GM21367 (cell line): ENCODE data around the gene ARFGAP2.

Experiments used
- ATAC-seq: cut with Tn5 transposase; IDR thresholded peaks from one replicate; pipeline ENCODE4 v1.9.1; 2021; ENCODE audit not compliant: unreplicated experiment

Gene ARFGAP2

DNA sequence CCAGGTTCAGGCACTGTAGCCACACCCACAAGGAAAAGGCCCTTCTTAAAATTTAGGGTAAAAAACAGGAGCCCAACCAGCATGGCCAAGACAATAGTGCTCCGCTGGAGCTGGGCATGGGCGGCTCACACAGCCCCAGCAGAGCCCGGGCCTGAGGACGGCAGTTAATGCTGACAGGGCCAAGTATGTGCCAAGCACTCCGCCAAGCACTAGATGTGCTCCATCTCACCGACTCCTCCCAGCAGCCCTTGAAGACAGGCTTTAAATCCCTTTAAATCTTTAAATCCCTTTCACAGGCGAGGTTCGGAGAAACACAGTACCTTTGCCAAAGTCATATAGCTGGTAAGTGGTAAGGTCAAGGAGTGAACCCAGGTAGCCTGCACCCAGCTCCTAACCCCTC, 4.8 kb downstream of the ARFGAP2 start:
- no peak for ATAC-seq

DNA sequence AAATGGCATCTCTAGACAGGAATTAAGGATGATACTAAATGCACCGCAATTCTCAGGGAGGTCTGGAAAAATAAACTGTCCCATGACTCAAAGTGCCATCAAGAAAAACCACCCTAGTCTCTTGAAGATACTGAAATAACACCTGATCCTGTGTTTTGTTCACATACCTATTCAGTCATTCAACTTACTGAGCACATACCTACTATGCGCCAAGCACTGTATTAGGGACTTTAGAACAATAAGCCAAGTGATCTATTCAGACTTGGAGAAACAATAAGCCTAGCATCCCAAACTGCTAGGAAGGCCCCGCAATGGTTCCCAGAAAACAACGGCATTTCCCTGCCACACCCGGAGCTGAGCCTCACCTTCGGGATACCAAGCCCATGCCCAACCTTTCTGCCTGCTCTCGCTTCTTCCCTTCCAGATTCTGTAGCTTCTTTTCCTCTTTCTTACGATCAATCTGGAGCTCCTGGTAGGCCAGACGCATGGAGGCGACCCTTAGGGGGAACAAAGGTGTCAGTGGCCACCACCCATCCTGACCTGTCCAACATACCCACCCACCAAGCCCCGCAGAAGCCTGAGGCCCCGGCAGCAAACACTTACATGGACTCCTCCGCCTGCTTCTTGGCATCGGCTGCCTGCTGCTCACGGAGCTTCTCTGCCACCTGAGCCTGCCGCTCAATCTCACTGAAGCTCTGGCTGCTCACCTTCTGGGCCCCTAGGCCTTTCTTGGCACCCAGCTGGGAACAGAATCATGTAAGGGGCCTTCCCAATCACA, 5.4 kb downstream of the ARFGAP2 start:
- ATAC-seq, result no peak

DNA sequence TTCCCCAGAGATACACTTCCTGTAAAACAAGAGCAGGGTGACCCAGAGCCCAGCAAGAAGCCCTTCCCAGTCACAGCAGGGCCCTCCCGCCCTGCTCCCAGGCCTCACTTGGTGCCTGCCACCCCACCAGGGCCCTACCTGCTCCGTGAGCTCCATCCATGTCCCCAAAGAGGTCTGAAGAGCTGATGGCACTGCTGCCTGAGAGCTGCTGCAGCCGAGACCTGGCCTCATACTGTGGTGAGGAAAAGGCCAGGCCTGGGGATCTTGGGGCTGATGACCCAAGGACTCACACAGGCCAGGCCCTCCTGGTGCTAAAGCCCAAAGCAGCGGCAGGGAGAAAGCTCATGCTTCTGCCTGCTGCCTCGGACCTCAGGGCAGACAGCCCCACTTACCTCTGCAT, 10.3 kb downstream of the ARFGAP2 start:
- ATAC-seq, result no peak

DNA sequence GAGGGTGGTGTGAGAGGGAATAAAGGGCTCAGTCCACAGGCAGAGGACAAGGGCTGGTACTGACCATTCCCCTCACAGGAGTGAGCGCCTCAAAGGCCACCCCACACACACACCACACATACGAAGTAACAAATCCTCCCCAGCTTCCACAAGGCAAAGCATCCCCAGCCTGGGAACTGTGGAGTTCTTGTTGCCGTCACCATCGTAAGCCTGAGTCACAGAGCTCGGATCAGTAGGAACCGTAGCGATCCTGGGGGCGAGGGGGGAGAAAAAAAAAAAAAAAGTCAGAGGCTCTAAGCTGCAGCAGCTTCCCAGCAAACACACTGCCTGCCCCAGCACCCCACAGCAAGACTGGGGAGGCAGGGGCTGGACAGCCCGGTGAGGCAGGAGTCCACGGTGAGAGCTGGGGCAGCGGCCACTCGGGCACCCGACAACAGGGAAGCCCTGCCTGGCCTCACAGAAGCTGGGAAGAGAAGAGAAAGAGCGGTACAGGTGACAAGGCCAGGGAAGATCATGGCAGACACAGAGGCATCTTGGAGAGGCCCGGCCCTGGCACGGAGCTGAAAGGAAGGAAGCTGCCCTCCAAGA, 11.3 kb downstream of the ARFGAP2 start:
- ATAC-seq, result no peak

DNA sequence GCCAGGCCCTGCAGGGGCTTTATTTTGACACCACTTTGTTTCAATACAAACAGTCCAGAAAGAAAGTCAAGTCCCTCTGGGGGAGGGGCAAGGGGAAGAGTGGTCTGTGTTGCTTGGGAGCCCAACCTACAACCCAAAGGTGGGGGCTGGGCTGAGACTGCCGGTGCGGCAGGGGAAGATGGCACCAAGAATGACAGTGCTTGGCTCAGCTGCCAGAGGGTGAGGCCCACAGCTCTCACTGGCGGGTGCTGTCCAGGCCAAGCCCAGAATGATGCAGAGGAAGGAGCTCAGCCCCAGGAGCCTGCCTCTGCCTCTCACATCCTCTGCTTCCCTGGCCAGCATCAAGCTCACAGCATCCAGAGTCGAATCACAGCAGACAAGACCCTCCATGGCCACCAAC, 12.4 kb downstream of the ARFGAP2 start:
- no peak for ATAC-seq

DNA sequence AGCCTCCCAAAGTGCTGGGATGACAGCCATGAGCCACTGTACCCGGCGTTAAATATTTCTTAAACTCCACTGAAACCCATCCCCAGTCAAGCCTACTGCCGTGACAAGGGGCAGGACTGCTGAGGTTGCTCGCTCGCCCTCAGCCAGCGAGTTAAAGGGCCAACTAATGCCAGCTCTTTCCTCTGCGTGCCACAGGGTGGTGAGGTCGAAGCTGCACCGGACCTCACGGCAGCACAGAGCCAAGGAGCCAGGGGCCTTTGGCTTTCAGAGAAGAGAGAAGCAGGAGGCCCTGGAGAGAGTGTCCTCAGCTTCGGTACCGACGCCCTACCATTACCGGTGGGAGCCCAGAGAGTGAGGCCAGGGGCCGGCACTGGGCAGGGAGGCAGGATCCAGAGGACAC, 12.8 kb downstream of the ARFGAP2 start:
- ATAC-seq, result no peak

DNA sequence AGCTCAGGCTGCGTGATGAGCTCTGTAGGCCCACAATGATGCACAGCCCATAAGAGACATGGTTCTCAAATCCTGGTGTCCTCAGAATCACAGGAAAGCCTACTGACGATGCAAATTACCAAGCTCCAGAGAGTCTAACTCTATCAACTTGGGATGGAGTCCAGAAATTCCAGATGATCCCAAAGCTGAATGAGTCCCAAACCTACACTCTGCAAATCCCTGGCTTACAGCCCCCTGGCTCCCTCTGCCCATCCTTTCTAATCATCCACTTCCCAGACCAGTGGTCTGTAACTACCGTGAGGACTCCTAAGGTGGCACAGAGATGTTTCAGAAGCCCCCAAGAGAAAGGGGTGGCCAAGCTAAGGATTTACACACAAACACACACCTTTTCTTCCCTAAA, 13.5 kb downstream of the ARFGAP2 start:
- ATAC-seq, result no peak

DNA sequence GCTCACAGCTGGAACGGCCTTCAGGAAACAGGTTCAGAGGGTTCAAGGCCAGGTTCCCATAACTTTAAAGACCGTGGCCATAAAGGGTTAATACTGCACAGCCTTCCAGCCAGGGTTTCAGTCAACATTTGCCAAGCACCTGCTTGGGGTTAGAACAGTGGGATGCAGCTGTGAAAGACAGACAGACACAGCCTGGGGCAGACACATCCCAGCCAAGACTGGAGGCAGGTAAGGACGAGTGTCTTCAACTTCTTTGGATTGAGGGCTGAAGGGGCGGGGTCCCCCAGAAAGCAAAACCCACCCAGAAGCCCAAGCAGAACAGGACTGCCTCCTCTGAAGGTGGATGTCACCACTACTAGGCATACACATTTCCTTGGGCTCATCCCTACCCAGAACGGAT, 14.3 kb downstream of the ARFGAP2 start:
- ATAC-seq, result no peak

DNA sequence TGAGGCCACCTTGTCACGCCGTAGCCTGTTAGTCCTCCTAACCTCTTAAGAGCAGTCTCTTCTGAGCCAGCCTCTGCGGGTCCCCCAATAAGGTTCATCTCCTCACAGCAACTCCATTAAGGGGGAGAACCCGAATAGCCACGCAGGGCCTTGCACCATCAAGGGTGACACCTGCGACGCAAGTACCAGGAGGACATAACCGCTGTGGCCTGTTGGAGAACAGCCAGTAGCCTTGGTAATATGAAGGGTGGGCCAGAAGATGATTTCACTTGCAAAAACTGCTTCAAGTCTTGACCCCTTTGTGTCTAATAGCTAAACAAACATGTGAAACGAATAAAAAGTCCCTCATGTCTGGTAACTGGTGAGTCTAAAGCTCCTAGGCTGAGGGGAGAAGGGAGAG, 14.8 kb downstream of the ARFGAP2 start:
- no peak for ATAC-seq

DNA sequence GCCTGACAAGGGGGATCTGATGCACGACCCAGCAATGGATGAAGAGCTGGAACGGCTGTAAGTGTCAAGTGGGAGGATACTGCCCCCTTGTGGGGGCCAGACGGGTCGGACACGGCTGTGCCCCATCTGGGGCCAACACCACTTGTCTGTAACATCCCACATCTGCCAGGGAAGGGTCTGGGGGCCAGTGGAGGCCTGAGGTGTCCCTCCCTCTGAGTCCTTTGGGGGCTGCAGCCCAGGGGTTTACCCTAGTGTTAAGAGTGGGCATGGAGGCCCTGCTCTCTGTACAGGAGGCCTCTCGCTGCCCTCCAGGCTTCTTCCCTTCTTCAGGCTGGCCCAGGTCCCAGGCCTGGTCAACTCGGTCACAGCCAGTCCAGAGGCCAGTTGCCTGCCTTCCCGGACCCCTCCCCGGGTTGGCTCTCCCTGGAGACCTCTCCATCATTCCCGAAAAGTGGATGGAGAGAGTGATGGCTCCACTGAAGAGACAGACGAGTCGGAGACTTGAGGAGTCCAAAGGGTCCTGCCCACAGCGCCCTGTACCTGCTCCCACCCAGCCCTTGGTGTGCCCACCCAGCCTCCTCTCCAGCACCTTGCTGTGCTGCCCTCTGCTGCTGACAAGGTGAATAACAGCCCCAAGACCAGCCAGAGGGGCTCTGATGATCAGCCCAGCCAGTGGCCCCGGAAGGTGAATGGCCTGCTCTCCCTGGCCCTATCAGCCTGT, 15.4 kb downstream of the ARFGAP2 start:
- no peak for ATAC-seq

DNA sequence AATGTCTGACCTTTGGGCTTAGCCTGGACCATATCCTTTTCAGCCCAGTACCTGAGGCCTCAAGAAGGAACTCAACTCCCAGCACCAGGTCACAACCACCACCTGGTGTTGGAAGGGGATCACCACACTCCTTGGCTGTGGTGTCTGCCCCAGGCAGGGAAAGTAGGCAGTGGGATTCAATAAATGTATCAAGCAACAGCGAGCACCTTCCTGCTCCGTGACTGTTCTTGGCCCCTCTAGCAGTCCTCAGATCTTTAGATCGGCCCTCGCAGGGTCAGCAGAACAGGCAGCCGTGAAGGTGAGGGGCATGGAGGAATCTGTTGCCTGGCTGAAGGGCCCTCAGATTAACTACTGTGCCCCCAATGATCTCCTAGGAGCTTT, 15.9 kb downstream of the ARFGAP2 start:
- ATAC-seq, result no peak

DNA sequence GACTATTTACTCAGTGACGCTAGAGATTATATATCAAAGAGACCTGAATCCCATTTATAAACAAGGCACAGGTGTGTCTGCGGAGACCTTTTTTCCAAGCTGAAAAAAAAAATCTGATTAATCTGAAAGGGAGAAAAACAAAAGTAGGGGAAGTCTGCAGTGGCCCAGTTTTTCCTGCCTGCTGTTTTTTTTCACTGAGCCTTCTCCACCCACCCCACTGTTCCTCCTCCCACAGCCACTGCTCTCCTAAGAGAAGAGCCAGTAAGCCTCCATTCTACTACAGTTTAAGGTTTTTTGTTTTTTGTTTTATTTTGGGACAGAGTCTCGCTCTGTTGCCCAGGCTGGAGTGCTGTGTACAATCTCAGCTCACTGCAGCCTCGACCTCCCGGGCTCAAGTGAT, 18.4 kb downstream of the ARFGAP2 start:
- ATAC-seq, result no peak

DNA sequence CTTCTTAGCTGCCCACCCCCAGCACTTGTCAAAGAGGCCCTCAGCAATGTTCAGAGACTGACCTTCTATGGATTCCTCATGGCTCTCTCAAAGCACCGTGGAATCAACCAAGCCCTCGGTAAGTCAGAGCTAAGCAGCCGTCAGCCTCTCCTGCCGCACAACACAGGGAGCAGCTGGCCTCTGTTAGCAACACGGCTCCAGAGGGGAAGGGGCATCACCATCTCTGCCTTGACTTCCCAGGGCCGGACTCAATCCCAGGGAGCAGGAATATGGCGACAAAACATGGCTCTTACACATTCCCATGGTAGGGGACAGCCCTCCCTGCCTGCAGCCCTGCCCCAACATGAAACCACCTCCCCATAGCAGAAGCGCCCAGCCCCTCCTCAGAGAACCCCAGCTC, 18.9 kb downstream of the ARFGAP2 start:
- no peak for ATAC-seq

DNA sequence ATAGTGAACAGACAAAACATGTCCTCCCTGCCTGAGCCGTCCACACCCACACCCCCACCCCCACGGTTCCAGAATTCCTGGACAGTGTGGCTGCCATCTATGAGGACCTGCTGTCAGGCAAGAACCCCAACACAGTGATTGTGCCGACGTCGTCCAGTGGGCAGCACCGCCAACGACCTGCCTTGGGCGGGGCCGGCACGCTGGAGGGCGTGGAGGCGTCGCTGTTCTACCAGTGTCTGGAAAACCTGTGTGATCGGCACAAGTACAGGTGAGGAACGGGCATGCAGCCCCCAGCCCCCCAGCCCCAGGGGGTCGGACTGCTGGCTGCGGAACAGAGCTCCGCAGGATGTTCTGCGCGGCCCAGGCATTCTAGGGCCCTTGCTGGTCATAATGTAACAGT, 19.7 kb downstream of the ARFGAP2 start:
- no peak for ATAC-seq

DNA sequence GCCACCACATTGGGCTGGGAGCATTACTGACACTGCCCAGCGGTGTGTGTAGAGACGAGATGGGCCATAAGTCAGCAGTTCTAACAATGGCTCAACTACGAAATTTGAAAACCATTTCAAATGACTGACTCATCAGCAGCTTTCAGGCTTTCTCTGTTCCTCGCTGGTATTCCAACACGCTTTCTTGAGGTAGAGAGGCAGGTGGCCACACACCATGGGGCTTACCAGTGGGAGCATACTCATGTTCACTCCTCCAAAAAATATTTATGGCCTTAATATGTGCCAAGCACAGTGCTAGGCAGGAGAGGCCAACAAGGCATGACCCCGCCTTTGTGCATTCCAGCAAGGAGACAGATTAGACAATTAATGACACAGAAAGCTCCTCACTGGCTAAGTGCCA, 20.3 kb downstream of the ARFGAP2 start:
- no peak for ATAC-seq

DNA sequence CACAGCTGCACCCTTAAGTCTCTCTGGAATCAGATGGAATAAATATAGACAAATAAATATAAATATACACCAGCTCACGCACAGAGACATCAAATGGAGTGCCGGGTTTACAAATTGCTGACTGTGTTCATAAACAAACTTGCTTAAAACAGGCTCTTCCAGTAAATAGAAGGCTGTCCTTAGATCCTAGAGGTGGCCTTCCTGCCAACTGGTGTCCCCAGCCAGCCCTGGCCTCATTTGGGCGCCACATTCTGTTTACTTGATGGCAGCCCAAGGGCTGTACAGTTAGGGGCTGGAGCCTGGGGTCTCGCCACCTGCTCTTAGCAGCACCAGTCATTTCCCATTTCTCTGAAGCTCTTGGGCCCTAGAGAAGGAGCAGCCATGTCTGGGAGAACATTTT, 20.8 kb downstream of the ARFGAP2 start:
- no peak for ATAC-seq

DNA sequence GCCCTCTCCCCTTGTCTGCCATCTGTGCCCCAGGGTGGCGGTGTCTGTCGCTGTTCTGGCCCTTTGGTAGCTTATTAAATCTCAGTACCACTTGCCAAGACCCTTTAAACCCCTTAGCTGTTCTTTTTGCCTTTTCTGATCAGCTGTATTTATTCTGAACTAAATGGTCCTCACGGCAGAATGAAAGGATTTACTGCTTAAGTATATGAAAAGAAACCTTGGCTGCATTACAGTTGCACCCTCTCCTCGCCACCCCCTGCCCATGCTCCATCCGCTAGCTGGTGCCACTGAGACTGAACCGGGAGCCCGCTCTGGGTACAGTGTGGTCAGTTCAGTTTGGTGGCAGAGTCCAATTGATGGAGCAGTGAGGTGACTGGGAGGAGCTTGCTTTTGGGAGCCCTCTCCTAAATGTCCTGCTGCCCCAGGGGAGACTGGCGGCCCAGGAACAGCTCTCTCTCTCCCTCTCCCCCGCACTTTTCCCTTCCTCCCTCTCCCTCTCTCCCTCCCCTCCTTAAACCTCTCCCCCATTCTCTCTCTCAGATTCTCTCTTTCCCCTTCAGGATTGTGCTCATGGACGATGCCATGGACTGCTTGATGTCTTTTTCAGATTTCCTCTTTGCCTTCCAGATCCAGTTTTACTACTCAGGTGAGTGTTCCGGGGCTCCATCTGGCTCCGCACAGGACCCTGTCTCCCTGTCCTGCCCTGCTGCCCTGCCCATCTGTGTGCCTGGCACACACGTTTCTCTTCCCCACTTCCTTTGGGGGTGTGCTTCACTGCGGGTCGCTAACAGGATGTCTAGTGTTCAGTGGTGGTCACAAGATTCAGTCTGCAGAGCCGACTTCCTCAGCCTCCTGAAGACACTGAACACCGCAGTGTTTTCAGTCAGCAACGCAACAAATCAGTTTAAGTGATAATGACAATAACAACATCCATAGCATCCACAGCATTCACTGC, 21.8 kb downstream of the ARFGAP2 start:
- no peak for ATAC-seq

DNA sequence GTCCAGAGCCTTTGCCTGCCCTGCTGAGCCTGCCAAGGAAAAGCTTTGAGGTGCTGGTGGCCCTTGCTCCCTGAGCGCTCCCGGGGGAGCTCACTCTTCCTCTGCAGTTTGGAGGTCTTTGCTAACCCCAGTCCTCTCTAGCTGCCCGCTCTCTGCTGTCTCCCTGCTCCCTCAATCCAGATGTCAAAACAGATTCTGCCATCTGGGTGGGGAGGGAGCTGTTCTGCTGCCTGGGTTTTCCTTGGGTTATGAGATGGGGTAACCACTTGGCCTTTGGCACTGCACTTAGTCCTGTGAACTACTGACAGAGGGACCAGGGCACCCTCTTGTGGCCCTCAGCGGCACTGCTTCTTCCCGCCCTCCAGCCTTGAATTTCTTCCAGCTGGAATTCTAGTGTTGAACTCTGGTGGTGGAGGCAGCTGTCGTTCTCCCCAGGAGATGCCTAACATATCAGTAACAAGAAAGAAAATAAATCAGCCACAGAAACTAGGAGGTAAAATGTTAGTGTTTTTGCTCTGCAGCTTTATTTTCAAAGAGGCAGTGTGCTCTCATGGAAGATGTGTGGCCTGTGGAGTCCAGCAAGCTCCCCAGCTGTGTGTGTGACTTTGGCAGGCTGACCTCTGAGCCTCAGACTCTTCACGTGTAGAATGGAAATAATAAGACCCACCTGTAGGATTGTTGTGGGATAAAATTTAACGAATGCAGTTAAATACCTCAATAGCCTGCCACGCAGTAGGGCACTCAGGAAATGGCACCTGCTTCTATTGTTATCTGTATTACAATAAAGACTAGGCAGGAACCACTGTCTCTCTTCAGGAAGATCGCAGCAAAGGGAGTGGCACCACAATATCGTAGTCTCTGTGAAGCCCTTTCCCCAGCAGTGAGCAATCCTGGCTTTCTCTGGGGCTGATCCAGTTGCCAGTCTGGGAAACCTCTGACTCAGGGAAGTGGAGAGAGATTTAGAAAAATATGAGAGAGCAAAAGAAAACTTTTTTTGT, 23.4 kb downstream of the ARFGAP2 start:
- no peak for ATAC-seq

DNA sequence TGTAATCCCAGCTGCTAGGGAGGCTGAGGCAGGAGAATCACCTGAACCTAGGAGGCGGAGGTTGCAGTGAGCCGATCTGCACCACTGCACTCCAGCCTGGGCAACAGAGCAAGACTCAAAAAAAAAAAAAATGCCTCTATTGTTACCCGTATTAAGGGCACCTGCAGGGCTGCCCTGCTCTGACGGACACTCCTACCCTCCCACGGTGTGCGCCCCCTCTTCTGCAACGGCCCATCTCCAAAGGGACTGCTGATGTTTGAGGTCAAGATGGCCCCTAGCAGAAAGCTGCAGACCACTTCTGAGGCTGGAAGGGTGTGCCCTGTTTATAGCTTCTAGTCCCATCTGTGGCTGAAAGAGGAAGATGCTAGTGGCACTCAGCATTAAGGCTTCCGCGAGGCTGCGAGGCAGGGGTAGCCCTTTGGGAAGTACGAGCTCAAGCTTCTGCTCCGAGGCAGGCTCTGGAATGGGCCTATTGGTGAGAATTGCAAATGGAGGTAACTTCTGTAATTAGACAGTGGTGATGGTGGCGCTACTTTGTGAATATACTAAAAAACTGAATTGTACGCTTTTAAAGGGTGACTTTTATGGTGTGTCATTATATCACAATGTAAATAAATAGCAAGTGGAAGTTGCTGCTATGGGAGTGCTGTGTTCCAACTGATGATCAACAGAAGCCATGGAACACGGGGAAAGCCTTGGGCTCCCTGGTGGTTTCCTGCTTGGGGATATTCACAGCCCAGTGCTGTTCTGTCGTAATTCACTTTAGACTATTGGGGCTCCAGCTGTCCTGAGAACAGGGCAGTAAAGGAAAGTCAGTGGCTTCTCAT, 24.3 kb downstream of the ARFGAP2 start:
- ATAC-seq, result no peak
